HepG2 (cell line): ENCODE data around the gene ANAPC5. TPM values are rescaled to one million over a fixed set of nuclear protein-coding genes. Genes with fewer than 3 reads are reported as not detected.

Experiments
- ARNTL ChIP-seq: sonication (generic); formaldehyde crosslinking; IDR thresholded peaks from 2 replicates; pipeline ENCODE4 v1.4.0; 2020; ENCODE audit warnings: mild to moderate bottlenecking, missing genetic modification reagents
- CREM ChIP-seq, 2 experiments: sonication (generic) in 1 of 2; formaldehyde crosslinking in 1 of 2; IDR thresholded peaks; 2 replicates each; pipeline versions ENCODE4 v1.4.0 to v1.6.1; 2016 to 2020; ENCODE audit warnings: antibody characterized with exemption in 1 of 2, mild to moderate bottlenecking in 1 of 2, missing genetic modification reagents in 1 of 2
- KDM3A ChIP-seq: IDR thresholded peaks from 2 replicates; pipeline ENCODE4 v1.6.1; 2018; ENCODE audit warnings: low read depth, missing compliant biosample characterization
- MLLT10 ChIP-seq: sonication (generic); formaldehyde crosslinking; IDR thresholded peaks from 2 replicates; pipeline ENCODE4 v1.4.0; 2020; ENCODE audit warnings: missing genetic modification reagents
- SATB2 ChIP-seq: sonication (generic); formaldehyde crosslinking; IDR thresholded peaks from 2 replicates; pipeline ENCODE4 v1.5.0; 2020; ENCODE audit warnings: missing genetic modification reagents
- ZNF12 ChIP-seq: sonication (generic); formaldehyde crosslinking; IDR thresholded peaks from 2 replicates; pipeline ENCODE4 v1.5.0; 2020; ENCODE audit warnings: missing genetic modification reagents
- ZNF572 ChIP-seq: sonication (generic); formaldehyde crosslinking; IDR thresholded peaks from 2 replicates; pipeline ENCODE4 v1.5.1; 2020; ENCODE audit warnings: mild to moderate bottlenecking, missing genetic modification reagents
- ZNF891 ChIP-seq: sonication (generic); formaldehyde crosslinking; IDR thresholded peaks from 2 replicates; pipeline ENCODE4 v1.5.0; 2020; ENCODE audit warnings: mild to moderate bottlenecking, missing genetic modification reagents
- polyA plus RNA-seq, 8 experiments: library from polyadenylated mRNA; depleted of rRNA in 3 of 8; stranded (reverse) in 7 of 8; unstranded in 1 of 8; fragments of >200 nt; fragmentation: Illumina TruSeq in 4 of 8; extraction: Trizol in 4 of 8; gene quantifications; 2 replicates each; pipeline versions ENCODE4 v1.2.1 to v1.2.3, GENCODE V29; 2011 to 2016; ENCODE audit warnings: low read depth in 4 of 8, missing spikeins in 1 of 8, mixed read lengths in 1 of 8; ENCODE audit not compliant: insufficient read depth in 1 of 8
- total RNA-seq, 5 experiments: library from RNA; depleted of rRNA; stranded (reverse); fragments of >200 nt; fragmentation: Illumina TruSeq; extraction: Trizol; gene quantifications; 2 replicates each; pipeline ENCODE4 v1.2.3, GENCODE V29; 2016; ENCODE audit warnings: low read depth in 1 of 5
- TF ChIP-seq, protein P1 (sequence below), 2 experiments: fragments of 450-650 bp in 1 of 2; sonication (generic) in 1 of 2; formaldehyde crosslinking in 1 of 2; IDR thresholded peaks; 2 replicates each; pipeline versions ENCODE4 v1.6.1 to v1.8.0; 2016 to 2022; ENCODE audit warnings: antibody characterized with exemption in 1 of 2, mild to moderate bottlenecking in 1 of 2, missing genetic modification reagents in 1 of 2
- TF ChIP-seq, protein P2 (sequence below): sonication (generic); formaldehyde crosslinking; IDR thresholded peaks from 2 replicates; pipeline ENCODE4 v1.4.0; 2020; ENCODE audit warnings: mild to moderate bottlenecking, missing genetic modification reagents
- TF ChIP-seq, protein P3 (sequence below): sonication (generic); formaldehyde crosslinking; IDR thresholded peaks from 2 replicates; pipeline ENCODE4 v1.8.0; 2022; ENCODE audit warnings: mild to moderate bottlenecking, missing genetic modification reagents, moderate library complexity
- TF ChIP-seq, protein P4 (sequence below): sonication (generic); formaldehyde crosslinking; IDR thresholded peaks from 2 replicates; pipeline ENCODE4 v1.5.0; 2020; ENCODE audit warnings: missing genetic modification reagents

ANAPC5 gene
- total and polyA plus RNA-seq, 2 of the 13 experiments (the other 11 are each of a cell fraction or from before 2014, with no cell fraction given) = 146 to 161 TPM

DNA sequence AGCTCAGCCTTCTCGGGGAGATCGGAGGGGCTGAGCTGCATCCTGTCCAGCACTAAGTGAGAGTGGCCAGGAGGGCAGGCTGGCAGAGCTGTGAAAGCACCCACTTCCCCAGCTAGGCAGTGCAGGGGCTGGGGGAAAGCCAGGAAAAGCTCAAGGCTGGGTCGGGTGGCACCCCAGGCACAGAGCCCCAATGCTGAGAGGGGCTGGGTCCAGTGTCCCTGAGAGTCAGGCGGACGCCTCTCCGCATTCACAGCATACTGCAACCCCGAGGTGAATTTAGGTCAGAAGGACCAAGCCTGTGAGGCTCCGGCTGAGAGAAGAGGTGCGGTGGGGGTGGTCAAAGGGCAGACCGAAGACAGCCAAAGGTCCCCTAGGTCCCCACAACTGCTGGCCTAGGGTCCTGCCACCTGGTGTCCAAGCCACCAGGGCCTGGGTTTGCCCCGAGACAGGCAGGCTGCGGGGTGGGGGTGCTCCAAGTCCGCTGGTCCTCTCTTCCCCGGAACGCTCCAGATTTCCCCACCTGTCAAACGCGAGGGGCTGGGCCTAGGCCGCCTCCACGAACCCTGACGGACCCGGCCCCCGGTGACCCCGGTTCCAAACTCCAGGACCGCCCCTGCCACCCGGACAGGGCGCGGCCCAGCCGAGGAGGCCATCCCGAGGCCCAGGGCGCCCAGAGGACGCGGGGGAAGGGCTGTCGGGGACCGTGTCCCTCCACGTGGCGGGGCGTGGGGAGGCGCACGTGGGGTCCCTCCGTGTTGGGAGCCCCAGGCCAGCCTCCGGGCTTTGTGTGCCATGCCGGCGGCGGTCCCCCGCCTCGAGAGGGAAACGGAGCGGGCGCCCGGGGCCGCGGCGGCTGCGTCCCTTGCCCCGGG is 56.2 kb downstream of the ANAPC5 start (continued):
- no peak for TF ChIP-seq ZNF572 (CRISPR knock-in tag)
- TF ChIP-seq, protein P1, sequence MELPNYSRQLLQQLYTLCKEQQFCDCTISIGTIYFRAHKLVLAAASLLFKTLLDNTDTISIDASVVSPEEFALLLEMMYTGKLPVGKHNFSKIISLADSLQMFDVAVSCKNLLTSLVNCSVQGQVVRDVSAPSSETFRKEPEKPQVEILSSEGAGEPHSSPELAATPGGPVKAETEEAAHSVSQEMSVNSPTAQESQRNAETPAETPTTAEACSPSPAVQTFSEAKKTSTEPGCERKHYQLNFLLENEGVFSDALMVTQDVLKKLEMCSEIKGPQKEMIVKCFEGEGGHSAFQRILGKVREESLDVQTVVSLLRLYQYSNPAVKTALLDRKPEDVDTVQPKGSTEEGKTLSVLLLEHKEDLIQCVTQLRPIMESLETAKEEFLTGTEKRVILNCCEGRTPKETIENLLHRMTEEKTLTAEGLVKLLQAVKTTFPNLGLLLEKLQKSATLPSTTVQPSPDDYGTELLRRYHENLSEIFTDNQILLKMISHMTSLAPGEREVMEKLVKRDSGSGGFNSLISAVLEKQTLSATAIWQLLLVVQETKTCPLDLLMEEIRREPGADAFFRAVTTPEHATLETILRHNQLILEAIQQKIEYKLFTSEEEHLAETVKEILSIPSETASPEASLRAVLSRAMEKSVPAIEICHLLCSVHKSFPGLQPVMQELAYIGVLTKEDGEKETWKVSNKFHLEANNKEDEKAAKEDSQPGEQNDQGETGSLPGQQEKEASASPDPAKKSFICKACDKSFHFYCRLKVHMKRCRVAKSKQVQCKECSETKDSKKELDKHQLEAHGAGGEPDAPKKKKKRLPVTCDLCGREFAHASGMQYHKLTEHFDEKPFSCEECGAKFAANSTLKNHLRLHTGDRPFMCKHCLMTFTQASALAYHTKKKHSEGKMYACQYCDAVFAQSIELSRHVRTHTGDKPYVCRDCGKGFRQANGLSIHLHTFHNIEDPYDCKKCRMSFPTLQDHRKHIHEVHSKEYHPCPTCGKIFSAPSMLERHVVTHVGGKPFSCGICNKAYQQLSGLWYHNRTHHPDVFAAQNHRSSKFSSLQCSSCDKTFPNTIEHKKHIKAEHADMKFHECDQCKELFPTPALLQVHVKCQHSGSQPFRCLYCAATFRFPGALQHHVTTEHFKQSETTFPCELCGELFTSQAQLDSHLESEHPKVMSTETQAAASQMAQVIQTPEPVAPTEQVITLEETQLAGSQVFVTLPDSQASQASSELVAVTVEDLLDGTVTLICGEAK (IDR thresholded peaks at IDR 0.05) = no peak
- TF ChIP-seq, protein P1 (CRISPR knock-in tag; IDR thresholded peaks at IDR 0.05) = no peak
- TF ChIP-seq CREM (IDR thresholded peaks at IDR 0.05) = no peak
- no peak for TF ChIP-seq CREM (CRISPR knock-in tag; IDR thresholded peaks at IDR 0.05)
- TF ChIP-seq, protein P2, sequence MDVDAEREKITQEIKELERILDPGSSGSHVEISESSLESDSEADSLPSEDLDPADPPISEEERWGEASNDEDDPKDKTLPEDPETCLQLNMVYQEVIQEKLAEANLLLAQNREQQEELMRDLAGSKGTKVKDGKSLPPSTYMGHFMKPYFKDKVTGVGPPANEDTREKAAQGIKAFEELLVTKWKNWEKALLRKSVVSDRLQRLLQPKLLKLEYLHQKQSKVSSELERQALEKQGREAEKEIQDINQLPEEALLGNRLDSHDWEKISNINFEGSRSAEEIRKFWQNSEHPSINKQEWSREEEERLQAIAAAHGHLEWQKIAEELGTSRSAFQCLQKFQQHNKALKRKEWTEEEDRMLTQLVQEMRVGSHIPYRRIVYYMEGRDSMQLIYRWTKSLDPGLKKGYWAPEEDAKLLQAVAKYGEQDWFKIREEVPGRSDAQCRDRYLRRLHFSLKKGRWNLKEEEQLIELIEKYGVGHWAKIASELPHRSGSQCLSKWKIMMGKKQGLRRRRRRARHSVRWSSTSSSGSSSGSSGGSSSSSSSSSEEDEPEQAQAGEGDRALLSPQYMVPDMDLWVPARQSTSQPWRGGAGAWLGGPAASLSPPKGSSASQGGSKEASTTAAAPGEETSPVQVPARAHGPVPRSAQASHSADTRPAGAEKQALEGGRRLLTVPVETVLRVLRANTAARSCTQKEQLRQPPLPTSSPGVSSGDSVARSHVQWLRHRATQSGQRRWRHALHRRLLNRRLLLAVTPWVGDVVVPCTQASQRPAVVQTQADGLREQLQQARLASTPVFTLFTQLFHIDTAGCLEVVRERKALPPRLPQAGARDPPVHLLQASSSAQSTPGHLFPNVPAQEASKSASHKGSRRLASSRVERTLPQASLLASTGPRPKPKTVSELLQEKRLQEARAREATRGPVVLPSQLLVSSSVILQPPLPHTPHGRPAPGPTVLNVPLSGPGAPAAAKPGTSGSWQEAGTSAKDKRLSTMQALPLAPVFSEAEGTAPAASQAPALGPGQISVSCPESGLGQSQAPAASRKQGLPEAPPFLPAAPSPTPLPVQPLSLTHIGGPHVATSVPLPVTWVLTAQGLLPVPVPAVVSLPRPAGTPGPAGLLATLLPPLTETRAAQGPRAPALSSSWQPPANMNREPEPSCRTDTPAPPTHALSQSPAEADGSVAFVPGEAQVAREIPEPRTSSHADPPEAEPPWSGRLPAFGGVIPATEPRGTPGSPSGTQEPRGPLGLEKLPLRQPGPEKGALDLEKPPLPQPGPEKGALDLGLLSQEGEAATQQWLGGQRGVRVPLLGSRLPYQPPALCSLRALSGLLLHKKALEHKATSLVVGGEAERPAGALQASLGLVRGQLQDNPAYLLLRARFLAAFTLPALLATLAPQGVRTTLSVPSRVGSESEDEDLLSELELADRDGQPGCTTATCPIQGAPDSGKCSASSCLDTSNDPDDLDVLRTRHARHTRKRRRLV (CRISPR knock-in tag) = no peak
- TF ChIP-seq SATB2 = no peak
- no peak for TF ChIP-seq KDM3A
- TF ChIP-seq ZNF12 = no peak
- no peak for TF ChIP-seq MLLT10 (CRISPR knock-in tag)
- TF ChIP-seq ZNF891 (CRISPR knock-in tag) = no peak
- TF ChIP-seq, protein P3, sequence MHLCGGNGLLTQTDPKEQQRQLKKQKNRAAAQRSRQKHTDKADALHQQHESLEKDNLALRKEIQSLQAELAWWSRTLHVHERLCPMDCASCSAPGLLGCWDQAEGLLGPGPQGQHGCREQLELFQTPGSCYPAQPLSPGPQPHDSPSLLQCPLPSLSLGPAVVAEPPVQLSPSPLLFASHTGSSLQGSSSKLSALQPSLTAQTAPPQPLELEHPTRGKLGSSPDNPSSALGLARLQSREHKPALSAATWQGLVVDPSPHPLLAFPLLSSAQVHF = no peak
- no peak for TF ChIP-seq ARNTL (CRISPR knock-in tag)
- TF ChIP-seq, protein P4, sequence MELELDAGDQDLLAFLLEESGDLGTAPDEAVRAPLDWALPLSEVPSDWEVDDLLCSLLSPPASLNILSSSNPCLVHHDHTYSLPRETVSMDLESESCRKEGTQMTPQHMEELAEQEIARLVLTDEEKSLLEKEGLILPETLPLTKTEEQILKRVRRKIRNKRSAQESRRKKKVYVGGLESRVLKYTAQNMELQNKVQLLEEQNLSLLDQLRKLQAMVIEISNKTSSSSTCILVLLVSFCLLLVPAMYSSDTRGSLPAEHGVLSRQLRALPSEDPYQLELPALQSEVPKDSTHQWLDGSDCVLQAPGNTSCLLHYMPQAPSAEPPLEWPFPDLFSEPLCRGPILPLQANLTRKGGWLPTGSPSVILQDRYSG (CRISPR knock-in tag) = no peak
